H1 (cell line): ENCODE data around the gene MGLL. TPM values are rescaled to one million over a fixed set of nuclear protein-coding genes. Genes with fewer than 3 reads are reported as not detected.

Experiments used
- CBX8 ChIP-seq: fragments of 300-800, 300-1000 bp; sonication (generic); IDR thresholded peaks from 2 replicates; pipeline ENCODE4 v1.7.1; 2016; ENCODE audit warnings: low read depth, low read length, borderline replicate concordance
- CHD7 ChIP-seq: fragments of 300-600 bp; sonication (generic); IDR thresholded peaks from 2 replicates; pipeline ENCODE4 v1.7.1; 2012; ENCODE audit warnings: low read length, moderate library complexity, mild to moderate bottlenecking, inconsistent platforms; ENCODE audit not compliant: insufficient replicate concordance
- CTBP2 ChIP-seq: IDR thresholded peaks from 2 replicates; pipeline ENCODE4 v1.7.0; 2011; ENCODE audit warnings: borderline replicate concordance, mild to moderate bottlenecking, moderate library complexity, mixed read lengths, low read length; ENCODE audit not compliant: insufficient read depth, insufficient read length
- GABPA ChIP-seq: IDR thresholded peaks from 2 replicates; pipeline ENCODE4 v1.6.1; 2011; ENCODE audit warnings: mild to moderate bottlenecking, low read length, moderate library complexity, borderline replicate concordance; ENCODE audit not compliant: insufficient read depth
- HDAC2 ChIP-seq, 2 experiments: fragments of 300-600 bp in 1 of 2; sonication (generic) in 1 of 2; IDR thresholded peaks; 2 replicates each; pipeline ENCODE4 v1.6.1; 2011 to 2012; ENCODE audit warnings: low read depth in 2 of 2, low read length in 2 of 2, mild to moderate bottlenecking in 2 of 2, moderate library complexity in 2 of 2, borderline replicate concordance in 1 of 2, inconsistent platforms in 1 of 2
- KDM1A ChIP-seq: fragments of 200-600, 300-600 bp; sonication (generic); IDR thresholded peaks from 2 replicates; pipeline ENCODE4 v1.7.1; 2016; ENCODE audit warnings: mild to moderate bottlenecking, low read length, borderline replicate concordance
- SIX5 ChIP-seq: IDR thresholded peaks from 2 replicates; pipeline ENCODE4 v1.6.1; 2011; ENCODE audit warnings: mild to moderate bottlenecking, low read depth, low read length
- TBP ChIP-seq: IDR thresholded peaks from 2 replicates; pipeline ENCODE4 v1.6.1; 2011; ENCODE audit warnings: low read depth, low read length, improper control_type of control experiment
- YY1 ChIP-seq: IDR thresholded peaks from 2 replicates; pipeline ENCODE4 v1.6.1; 2011; ENCODE audit warnings: low read depth, mild to moderate bottlenecking, low read length
- polyA plus RNA-seq, 7 experiments: library from polyadenylated mRNA; depleted of rRNA in 3 of 7; stranded (reverse) in 5 of 7; unstranded in 2 of 7; fragments of >200 nt in 5 of 7; fragments of 200-250 nt in 2 of 7; gene quantifications; 1 replicate in 5 of 7; 2 replicates in 1 of 7; 4 replicates in 1 of 7; pipeline versions ENCODE4 v1.2.1 to v1.2.3, GENCODE V29; 2011 to 2013; ENCODE audit warnings: missing spikeins in 2 of 7, mixed read lengths in 2 of 7
- total RNA-seq: library from RNA; stranded (reverse); fragmentation: NEBNext Ultra II Directional; extraction: Animal tissue kit (Norgen Biotek cat#: 25700); gene quantifications from 2 replicates; pipeline ENCODE4 v1.2.1, GENCODE V29; 2021

Gene MGLL
- total and polyA plus RNA-seq, 2 of the 8 experiments (the other 6 are each of a cell fraction or from before 2014, with no cell fraction given): 0.05 to 0.34 TPM

- no peak for TF ChIP-seq CHD7
- TF ChIP-seq YY1: no peak
- TF ChIP-seq CBX8: no peak
- no peak for TF ChIP-seq TBP
- TF ChIP-seq HDAC2 (IDR thresholded peaks at IDR 0.05; ENCODE audit: borderline replicate concordance in 1 of 2, low read depth in 2 of 2, low read length in 2 of 2): no peak
- no peak for TF ChIP-seq GABPA
- TF ChIP-seq SIX5: no peak
- TF ChIP-seq KDM1A: no peak
- no peak for TF ChIP-seq CTBP2
Observed at GRCh38 chr3:127762077-127762786, 60.1 kb downstream of the MGLL start (continued).
